Thyroid gland (tissue), 4 donors: ENCODE results near the gene C3orf70. TPM values are rescaled to one million over a fixed set of nuclear protein-coding genes. Genes with fewer than 3 reads are reported as not detected.

Experiments used
- DNase-seq, 2 donors: peaks; one replicate each; pipeline ENCODE4 v3.0.0-alpha.2; 2019
- H3K27ac ChIP-seq, 3 donors: fragments of 200-600 bp; sonication (generic); 1 replicate in 2 of 3; 2 replicates in 1 of 3; pipeline ENCODE4 v1.5.1; 2016 to 2019; ENCODE audit warnings: mild to moderate bottlenecking in 1 of 3, moderate library complexity in 1 of 3
- H3K27me3 ChIP-seq: fragments of 200-600 bp; sonication (generic); one replicate; pipeline ENCODE4 v1.5.1; 2019
- H3K36me3 ChIP-seq, 2 donors: fragments of 200-600 bp; sonication (generic); one replicate each; pipeline ENCODE4 v1.5.1; 2016 to 2019
- H3K4me1 ChIP-seq, 2 donors: fragments of 200-600 bp; sonication (generic); one replicate each; pipeline ENCODE4 v1.5.1; 2017 to 2019
- H3K4me3 ChIP-seq, 3 donors: fragments of 200-600 bp; sonication (generic); replicated peaks in 1 of 3; 1 replicate in 2 of 3; 2 replicates in 1 of 3; pipeline ENCODE4 v1.5.1; 2016; ENCODE audit warnings: mild to moderate bottlenecking in 1 of 3
- H3K9me3 ChIP-seq: fragments of 200-600 bp; sonication (generic); one replicate; pipeline ENCODE4 v1.5.1; 2017
- POLR2A ChIP-seq, 2 donors: fragments of 450-650 bp; IDR thresholded peaks; one replicate each; pipeline ENCODE4 v1.6.1; 2017; ENCODE audit warnings: antibody characterized with exemption in 2 of 2, mild to moderate bottlenecking in 2 of 2, moderate library complexity in 1 of 2
- WGBS, 2 donors: methylation state at CpG; one replicate each; pipeline ENCODE4 v1.1.5; 2017; 5-methylcytosine and 5-hydroxymethylcytosine counted together
- intact Hi-C: fragments of 100-400 bp; cut with DNase I; formaldehyde crosslinking; loops from one replicate; pipeline ENCODE4 v1.15.1; 2023
- total RNA-seq, 4 donors: library from RNA; depleted of rRNA; stranded (reverse); fragments of >200 nt; gene quantifications; one replicate each; pipeline ENCODE4 v1.2.3, GENCODE V29; 2016
- TF ChIP-seq, protein P1 (sequence below), 6 experiments: fragments of 200-600 bp in 3 of 6; fragments of 450-650 bp in 3 of 6; sonication (generic) in 3 of 6; IDR thresholded peaks; one replicate each; pipeline ENCODE4 v1.5.1; 2016 to 2019; ENCODE audit warnings: antibody characterized with exemption in 6 of 6, mild to moderate bottlenecking in 2 of 6, inconsistent platforms in 1 of 6, moderate library complexity in 1 of 6

Gene C3orf70
- total RNA-seq, 4 donors from 2014 or later: 1.6 to 3.0 (median 2.1) TPM

DNA sequence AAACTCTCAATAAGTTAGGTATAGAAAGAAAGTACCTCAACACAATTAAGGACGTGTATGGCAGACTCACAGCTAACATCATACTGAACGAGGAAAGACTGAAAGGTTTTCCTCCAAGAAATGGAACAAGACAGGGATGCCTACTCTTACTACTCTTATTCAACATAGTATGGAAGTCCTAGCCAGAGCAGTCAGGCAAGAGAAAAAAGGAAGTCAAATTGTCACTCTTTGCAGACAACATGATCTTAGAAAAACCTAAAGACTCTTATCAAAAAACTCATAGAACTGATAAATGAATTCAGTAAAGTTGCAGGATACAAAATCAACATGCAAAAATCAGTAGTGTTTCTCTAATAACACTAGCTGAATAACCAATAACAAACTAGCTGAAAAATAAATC is 96.0 kb downstream of the C3orf70 start:
- DNase-seq: no peak
- H3K4me3 ChIP-seq: no peak overlapping the region
- no peak overlapping the region for H3K27ac ChIP-seq
- WGBS, 2 donors: 84 to 89% methylated on average over 2 of the region's 2 CpGs
- H3K36me3 ChIP-seq: peaks cover 16 to 17% of the 10 kb centered on the region in 2 donors
- intact Hi-C loops: no loop called here
- TF ChIP-seq, protein P1, sequence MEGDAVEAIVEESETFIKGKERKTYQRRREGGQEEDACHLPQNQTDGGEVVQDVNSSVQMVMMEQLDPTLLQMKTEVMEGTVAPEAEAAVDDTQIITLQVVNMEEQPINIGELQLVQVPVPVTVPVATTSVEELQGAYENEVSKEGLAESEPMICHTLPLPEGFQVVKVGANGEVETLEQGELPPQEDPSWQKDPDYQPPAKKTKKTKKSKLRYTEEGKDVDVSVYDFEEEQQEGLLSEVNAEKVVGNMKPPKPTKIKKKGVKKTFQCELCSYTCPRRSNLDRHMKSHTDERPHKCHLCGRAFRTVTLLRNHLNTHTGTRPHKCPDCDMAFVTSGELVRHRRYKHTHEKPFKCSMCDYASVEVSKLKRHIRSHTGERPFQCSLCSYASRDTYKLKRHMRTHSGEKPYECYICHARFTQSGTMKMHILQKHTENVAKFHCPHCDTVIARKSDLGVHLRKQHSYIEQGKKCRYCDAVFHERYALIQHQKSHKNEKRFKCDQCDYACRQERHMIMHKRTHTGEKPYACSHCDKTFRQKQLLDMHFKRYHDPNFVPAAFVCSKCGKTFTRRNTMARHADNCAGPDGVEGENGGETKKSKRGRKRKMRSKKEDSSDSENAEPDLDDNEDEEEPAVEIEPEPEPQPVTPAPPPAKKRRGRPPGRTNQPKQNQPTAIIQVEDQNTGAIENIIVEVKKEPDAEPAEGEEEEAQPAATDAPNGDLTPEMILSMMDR (IDR thresholded peaks at IDR 0.05): no peak
- TF ChIP-seq POLR2A (IDR thresholded peaks at IDR 0.05): no peak
- no peaks in the 10 kb centered on the region for H3K27me3 ChIP-seq
- no peaks in the 10 kb centered on the region for H3K9me3 ChIP-seq
- H3K4me1 ChIP-seq: no peaks in the 10 kb centered on the region

DNA sequence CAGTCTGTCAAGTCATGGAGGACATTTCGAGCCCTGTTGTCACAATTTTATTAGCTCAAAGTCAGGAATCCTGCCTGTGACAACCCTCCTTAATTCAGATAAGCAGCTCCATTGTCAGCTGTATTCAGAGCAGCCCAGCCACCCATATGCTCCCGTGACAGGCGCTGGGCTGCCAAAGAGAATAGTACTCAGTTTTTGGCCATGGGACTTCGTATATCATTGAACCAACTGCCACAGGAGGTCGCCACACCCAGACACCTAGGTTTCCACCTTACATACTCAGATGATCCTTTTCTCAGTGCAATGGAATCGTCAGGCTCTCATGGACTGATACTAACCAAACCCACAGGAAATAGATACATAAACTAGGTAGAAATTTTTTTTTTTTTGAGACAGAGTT is 100.2 kb downstream of the C3orf70 start:
- Histone ChIP-seq H3K9me3 (no peaks in the 10 kb centered on the region), H3K4me1 (no peaks in the 10 kb centered on the region), H3K4me3 (no peak overlapping the region), H3K27ac (no peak overlapping the region), H3K36me3 (peaks cover 29 to 32% of the 10 kb centered on the region in 2 donors), H3K27me3 (no peaks in the 10 kb centered on the region)
- intact Hi-C loops: no loop called here
- no peak for DNase-seq
- no peak for TF ChIP-seq POLR2A (IDR thresholded peaks at IDR 0.05)
- TF ChIP-seq, protein P1 (IDR thresholded peaks at IDR 0.05): no peak
- WGBS, 2 donors: 88 to 95% methylated on average over 6 of the region's 6 CpGs

DNA sequence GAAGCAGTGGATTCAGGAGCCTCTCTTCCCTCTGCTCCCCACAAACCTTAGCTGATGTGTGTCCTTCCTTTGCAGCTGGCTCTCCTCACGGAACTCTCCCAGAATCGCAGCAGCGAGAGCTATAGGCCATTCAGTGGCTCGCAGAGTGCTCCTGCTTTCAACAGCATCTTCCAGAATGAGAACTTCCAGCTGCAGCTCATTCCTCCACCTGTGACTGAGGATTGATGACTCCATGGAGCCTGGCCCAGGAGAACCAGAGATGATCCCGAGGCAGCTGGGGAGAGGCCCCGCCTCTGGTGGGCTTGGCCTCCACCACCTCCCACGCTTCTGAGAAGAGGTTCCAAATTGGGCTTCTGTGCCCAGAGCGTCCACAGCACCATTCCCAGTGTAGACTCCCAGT is 101.1 kb downstream of the C3orf70 start:
- no peak for DNase-seq
- no peak for TF ChIP-seq POLR2A (IDR thresholded peaks at IDR 0.05)
- TF ChIP-seq, protein P1 (IDR thresholded peaks at IDR 0.05): no peak
- H3K4me1 ChIP-seq: no peaks in the 10 kb centered on the region
- peaks cover 29 to 32% of the 10 kb centered on the region in 2 donors for H3K36me3 ChIP-seq
- H3K27me3 ChIP-seq: no peaks in the 10 kb centered on the region
- 93 to 96% methylated on average over 7 to 8 of the region's 8 CpGs for WGBS, 2 donors
- no peak overlapping the region for H3K27ac ChIP-seq
- H3K9me3 ChIP-seq: no peaks in the 10 kb centered on the region
- intact Hi-C loops: no loop called here
- no peak overlapping the region for H3K4me3 ChIP-seq

DNA sequence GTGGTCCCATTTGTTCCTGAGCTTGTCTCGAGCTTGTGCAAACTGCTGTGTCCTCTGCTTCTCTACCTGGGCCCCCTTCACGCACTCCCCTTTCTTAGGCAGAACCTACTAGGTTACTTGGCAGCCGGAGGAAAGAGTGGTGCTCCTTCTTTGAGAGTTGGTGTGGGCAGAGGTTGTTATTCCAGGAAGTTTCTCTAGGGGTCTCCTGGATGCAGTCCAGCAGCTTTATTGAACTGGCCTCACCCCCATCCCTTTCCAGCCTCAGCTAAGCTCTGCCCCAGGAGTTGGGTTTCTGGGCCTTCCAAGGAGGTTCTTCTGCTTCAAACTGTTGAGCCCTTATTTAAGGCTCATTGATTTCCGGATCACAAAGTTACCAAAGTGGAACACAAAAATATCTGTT is 103.2 kb downstream of the C3orf70 start:
- no peak for DNase-seq
- TF ChIP-seq, protein P1 (IDR thresholded peaks at IDR 0.05): no peak
- no peak for TF ChIP-seq POLR2A (IDR thresholded peaks at IDR 0.05)
- no peaks in the 10 kb centered on the region for H3K9me3 ChIP-seq
- peaks cover 0 to 8% of the 10 kb centered on the region in 2 donors for H3K4me1 ChIP-seq
- H3K36me3 ChIP-seq: peaks cover 29 to 32% of the 10 kb centered on the region in 2 donors
- intact Hi-C loops: no loop called here
- H3K27ac ChIP-seq: no peak overlapping the region
- H3K27me3 ChIP-seq: no peaks in the 10 kb centered on the region
- WGBS, 2 donors: 88 to 89% methylated on average over 4 of the region's 4 CpGs
- H3K4me3 ChIP-seq: no peak overlapping the region

DNA sequence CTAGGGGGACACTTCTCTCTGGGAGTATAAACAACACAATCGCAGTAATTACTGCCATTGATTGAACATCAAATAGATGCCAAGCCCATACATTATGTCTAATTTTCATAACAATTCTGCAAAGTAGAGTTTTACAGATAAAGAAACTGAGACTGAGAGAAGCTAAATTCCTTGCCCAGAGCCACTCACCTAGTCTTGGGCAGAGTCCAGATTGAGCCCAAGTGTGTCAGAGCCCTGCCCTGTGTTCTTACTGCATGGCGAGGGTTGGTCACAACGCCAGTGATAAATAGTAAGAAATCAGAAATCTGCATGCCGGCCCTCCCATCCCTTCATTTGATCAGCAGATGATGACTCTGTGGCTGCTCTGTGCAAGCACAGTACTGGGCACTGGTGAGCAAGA is 106.3 kb downstream of the C3orf70 start:
- intact Hi-C loops: no loop called here
- Histone ChIP-seq H3K36me3 (peaks cover 9 to 13% of the 10 kb centered on the region in 2 donors), H3K9me3 (no peaks in the 10 kb centered on the region), H3K27me3 (no peaks in the 10 kb centered on the region), H3K4me3 (no peak overlapping the region), H3K27ac (peak overlapping the region in 1 of 3 donors; percentile 34), H3K4me1 (peaks cover 0 to 8% of the 10 kb centered on the region in 2 donors)
- TF ChIP-seq, protein P1 (IDR thresholded peaks at IDR 0.05): no peak
- no peak for TF ChIP-seq POLR2A (IDR thresholded peaks at IDR 0.05)
- 88 to 91% methylated on average over 4 of the region's 4 CpGs for WGBS, 2 donors
- no peak for DNase-seq
